HG03066 (cell line): ENCODE results near the gene NSD1.
"Not testable (repeated sequence)": the region's sequence is repeated elsewhere in the genome, so short reads cannot be mapped to it uniquely, and the experiment has no call there.

Experiments used
- ATAC-seq: cut with Tn5 transposase; IDR thresholded peaks from one replicate; pipeline ENCODE4 v1.9.1; 2021; ENCODE audit warnings: low read depth; ENCODE audit not compliant: unreplicated experiment

NSD1 gene

GRCh38 chr5:177169271-177169670 is 35.7 kb downstream of the NSD1 start:
- ATAC-seq: no peak

GRCh38 chr5:177171961-177172360 is 38.4 kb downstream of the NSD1 start:
- ATAC-seq: no peak

GRCh38 chr5:177175336-177175735 is 41.8 kb downstream of the NSD1 start:
- ATAC-seq: no peak

- no peak for ATAC-seq
Measured at GRCh38 chr5:177176175-177176711, 42.7 kb downstream of the NSD1 start.

- not testable (repeated sequence) for ATAC-seq
Measured at GRCh38 chr5:177177847-177178437, 44.4 kb downstream of the NSD1 start.

GRCh38 chr5:177178733-177179304 is 45.2 kb downstream of the NSD1 start:
- ATAC-seq: no peak

GRCh38 chr5:177179431-177179830 is 45.9 kb downstream of the NSD1 start:
- ATAC-seq: no peak

- no peak for ATAC-seq
Measured at GRCh38 chr5:177183142-177183541, 49.6 kb downstream of the NSD1 start.

- no peak for ATAC-seq
Measured at GRCh38 chr5:177183766-177184360, 50.3 kb downstream of the NSD1 start.

- no peak for ATAC-seq
Measured at GRCh38 chr5:177185993-177186392, 52.4 kb downstream of the NSD1 start.

- no peak for ATAC-seq
Measured at GRCh38 chr5:177186645-177187044, 53.1 kb downstream of the NSD1 start.

GRCh38 chr5:177188775-177189174 is 55.2 kb downstream of the NSD1 start:
- no peak for ATAC-seq

GRCh38 chr5:177189416-177189815 is 55.8 kb downstream of the NSD1 start:
- ATAC-seq: no peak

- ATAC-seq: no peak
Measured at GRCh38 chr5:177189965-177190364, 56.4 kb downstream of the NSD1 start.

GRCh38 chr5:177194268-177194667 is 60.7 kb downstream of the NSD1 start:
- no peak for ATAC-seq

GRCh38 chr5:177195307-177195952 is 61.9 kb downstream of the NSD1 start:
- no peak for ATAC-seq

- no peak for ATAC-seq
Measured at GRCh38 chr5:177198738-177199137, 65.2 kb downstream of the NSD1 start.

GRCh38 chr5:177204281-177204680 is 70.7 kb downstream of the NSD1 start:
- ATAC-seq: no peak

- ATAC-seq: no peak
Measured at GRCh38 chr5:177209610-177210009, 76.0 kb downstream of the NSD1 start.

GRCh38 chr5:177212242-177212641 is 78.7 kb downstream of the NSD1 start:
- no peak for ATAC-seq

- no peak for ATAC-seq
Measured at GRCh38 chr5:177220576-177220975, 87.0 kb downstream of the NSD1 start.

GRCh38 chr5:177222269-177222668 is 88.7 kb downstream of the NSD1 start:
- no peak for ATAC-seq
